IMR-90 (cell line): ENCODE results near the gene MYH10.

Experiments
- CTCF ChIP-seq: conservative IDR thresholded peaks from 2 replicates; pipeline ENCODE4 v1.5.1; 2012; ENCODE audit warnings: mild to moderate bottlenecking, low read depth, low read length, improper control_type of control experiment
- FOS ChIP-seq: fragments of 150-350 bp; IDR thresholded peaks from 2 replicates; pipeline ENCODE4 v1.6.1; 2016; ENCODE audit warnings: low read depth, low read length

DNA sequence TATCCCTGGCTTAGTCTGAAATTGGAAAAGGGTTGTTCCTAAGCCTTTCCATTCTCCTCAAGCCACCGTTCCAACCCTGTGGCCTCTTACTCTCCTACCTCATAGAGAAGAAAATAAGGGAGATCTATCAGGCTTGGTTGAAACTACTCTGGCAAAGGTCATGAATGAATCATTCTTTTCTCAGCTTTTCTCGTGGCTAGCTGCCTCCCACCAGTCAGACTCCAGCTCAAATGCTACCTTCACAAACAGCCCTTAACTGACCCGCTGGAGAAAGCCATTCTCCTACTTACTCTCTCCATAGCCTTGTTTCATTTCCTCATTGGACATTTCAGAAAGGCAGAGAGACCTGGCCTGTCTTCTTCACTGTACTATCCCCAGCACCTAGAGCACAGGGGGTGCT, 8.9 kb downstream of the MYH10 start:
- no peak for TF ChIP-seq CTCF
- TF ChIP-seq FOS = no peak
